Measurements from ENCODE around the gene LRP11. TPM values are rescaled to one million over a fixed set of nuclear protein-coding genes. Genes with fewer than 3 reads are reported as not detected.

Gene LRP11
- total RNA-seq, 1 donor from 2014 or later, result 0.29 TPM

DNA sequence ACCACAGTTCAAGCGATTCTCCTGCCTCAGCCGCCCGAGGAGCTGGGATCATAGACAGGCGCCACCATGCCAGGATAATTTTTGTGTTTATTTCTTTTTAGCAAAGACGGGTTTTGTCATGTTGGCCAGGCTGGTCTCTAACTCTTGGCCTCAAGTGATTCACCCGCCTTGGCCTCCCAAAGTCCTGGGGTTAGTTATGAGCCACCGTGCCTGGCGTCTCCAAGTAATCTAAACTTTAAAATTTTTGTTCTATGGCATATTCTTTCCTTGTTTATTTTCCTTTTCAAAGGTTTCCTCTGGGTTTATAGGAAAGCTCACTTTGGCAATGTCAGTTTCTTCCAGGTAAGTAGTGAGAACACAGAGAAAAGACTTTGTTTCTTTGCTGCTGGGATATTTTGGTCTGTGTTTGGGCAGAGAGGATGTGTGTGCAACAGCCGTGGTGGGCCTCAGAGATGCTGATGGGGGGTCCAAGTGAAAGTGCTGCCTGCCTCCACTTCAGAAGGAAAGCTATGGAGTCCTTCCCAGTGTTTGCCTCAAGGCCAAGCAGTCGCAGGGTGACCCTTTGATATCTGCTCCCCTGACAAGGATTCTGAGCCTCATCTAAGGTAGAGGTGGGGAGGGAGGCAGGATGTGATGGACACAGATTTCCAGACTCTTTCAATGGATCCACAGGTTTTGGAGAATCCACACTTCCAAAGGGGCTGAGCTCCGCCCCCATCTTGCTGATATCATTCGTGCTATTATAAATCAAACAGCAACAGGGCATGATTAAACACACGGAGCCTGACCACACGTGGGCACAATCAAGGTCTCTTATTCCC is 2.3 kb downstream of the LRP11 start:
- no peaks in the 10 kb centered on the region for H3K9me3 Mint-ChIP-seq
- H3K27me3 Mint-ChIP-seq, result peaks cover 29% of the 10 kb centered on the region
- H3K36me3 Mint-ChIP-seq (ENCODE audit: low read depth), result no peaks in the 10 kb centered on the region
- ATAC-seq (ENCODE audit: low read depth) (no peak), DNase-seq (no peak)
- TF ChIP-seq, protein P1, sequence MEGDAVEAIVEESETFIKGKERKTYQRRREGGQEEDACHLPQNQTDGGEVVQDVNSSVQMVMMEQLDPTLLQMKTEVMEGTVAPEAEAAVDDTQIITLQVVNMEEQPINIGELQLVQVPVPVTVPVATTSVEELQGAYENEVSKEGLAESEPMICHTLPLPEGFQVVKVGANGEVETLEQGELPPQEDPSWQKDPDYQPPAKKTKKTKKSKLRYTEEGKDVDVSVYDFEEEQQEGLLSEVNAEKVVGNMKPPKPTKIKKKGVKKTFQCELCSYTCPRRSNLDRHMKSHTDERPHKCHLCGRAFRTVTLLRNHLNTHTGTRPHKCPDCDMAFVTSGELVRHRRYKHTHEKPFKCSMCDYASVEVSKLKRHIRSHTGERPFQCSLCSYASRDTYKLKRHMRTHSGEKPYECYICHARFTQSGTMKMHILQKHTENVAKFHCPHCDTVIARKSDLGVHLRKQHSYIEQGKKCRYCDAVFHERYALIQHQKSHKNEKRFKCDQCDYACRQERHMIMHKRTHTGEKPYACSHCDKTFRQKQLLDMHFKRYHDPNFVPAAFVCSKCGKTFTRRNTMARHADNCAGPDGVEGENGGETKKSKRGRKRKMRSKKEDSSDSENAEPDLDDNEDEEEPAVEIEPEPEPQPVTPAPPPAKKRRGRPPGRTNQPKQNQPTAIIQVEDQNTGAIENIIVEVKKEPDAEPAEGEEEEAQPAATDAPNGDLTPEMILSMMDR (IDR thresholded peaks at IDR 0.05), result no peak
- H3K4me1 Mint-ChIP-seq, result peaks cover 14% of the 10 kb centered on the region
- no peak overlapping the region for H3K27ac Mint-ChIP-seq
- intact Hi-C loops (cut with micrococcal nuclease), result loop anchor here (5.0 to 10.0 kb wide), 2 partner anchors 80 to 143 kb away; partner anchors contain the start of gene ULBP2
- ChIA-PET POLR2A (no interaction called here), CTCF (no interaction called here)
- H3K4me3 Mint-ChIP-seq, result no peak overlapping the region

DNA sequence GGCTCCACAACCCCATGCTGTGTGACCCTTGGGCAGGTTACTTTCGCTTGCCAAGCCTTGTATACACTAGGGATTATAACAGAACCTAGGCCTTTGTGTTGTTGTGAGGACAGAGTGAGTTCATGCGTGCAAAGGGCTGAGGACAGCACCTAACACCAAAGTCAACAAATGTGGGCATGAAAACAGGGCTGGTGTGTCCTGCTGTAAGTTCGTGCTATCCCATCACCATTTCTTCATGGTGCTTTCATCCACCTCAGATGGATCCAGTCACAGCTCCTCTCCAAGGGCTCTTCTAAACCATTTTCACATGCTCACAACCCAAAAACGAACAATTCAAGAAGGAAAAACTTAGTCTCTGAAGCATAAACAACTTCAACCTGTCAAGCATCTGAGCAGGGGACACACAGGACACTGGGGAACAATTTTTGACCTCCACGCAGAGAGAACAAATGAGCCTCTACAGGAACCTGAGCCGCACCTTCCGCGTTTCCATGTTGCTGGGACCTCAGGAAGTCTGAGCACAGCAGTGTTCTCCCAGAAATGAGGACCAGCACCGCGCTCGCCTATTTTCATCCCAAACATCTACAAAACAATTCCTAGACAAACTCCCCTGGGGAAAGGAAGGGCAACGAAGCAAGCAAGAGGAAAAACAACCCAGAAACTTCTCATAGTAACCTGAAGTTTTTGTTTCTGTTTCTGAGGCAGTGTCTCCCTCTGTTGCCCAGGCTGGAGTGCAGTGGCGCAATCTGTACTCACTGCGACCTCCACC is 3.1 kb downstream of the LRP11 start:
- Mint-ChIP-seq H3K4me1 (peaks cover 14% of the 10 kb centered on the region), H3K27ac (no peak overlapping the region), H3K27me3 (peaks cover 29% of the 10 kb centered on the region), H3K36me3 (ENCODE audit: low read depth) (no peaks in the 10 kb centered on the region), H3K9me3 (no peaks in the 10 kb centered on the region), H3K4me3 (no peak overlapping the region)
- DNase-seq (no peak), ATAC-seq (ENCODE audit: low read depth) (no peak)
- ChIA-PET POLR2A (no interaction called here), CTCF (no interaction called here)
- TF ChIP-seq, protein P1 (IDR thresholded peaks at IDR 0.05), result no peak
- intact Hi-C loops (cut with micrococcal nuclease), result loop anchor here (5.0 to 10.0 kb wide), 2 partner anchors 81 to 144 kb away; partner anchors contain the start of gene ULBP2

DNA sequence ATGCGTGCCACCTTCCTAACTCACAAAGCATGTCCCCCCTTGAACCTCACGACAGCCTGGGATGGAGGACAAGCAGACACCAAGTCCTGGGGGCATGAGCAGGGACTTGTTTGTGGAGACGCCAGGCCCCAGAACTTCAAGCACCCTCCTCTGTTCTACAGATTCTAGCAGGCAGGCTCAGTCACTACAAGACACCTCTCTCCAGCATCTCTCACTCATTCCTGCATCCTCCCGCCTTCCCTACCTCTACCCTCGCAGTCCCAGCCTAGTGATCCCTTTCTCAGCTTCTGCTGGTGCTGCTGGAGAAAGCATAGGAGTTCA is 3.7 kb downstream of the LRP11 start:
- Mint-ChIP-seq H3K36me3 (ENCODE audit: low read depth) (no peaks in the 10 kb centered on the region), H3K9me3 (no peaks in the 10 kb centered on the region), H3K27ac (no peak overlapping the region), H3K4me3 (peak overlapping the region; percentile 12), H3K27me3 (peaks cover 29% of the 10 kb centered on the region), H3K4me1 (peaks cover 14% of the 10 kb centered on the region)
- POLR2A ChIA-PET, result no interaction called here
- intact Hi-C loops (cut with micrococcal nuclease), result loop anchor here (5.0 to 10.0 kb wide), 2 partner anchors 82 to 144 kb away; partner anchors contain the start of gene ULBP2
- no peak for ATAC-seq (ENCODE audit: low read depth)
- no peak for DNase-seq
- CTCF ChIA-PET, result no interaction called here
- TF ChIP-seq, protein P1 (IDR thresholded peaks at IDR 0.05), result no peak

DNA sequence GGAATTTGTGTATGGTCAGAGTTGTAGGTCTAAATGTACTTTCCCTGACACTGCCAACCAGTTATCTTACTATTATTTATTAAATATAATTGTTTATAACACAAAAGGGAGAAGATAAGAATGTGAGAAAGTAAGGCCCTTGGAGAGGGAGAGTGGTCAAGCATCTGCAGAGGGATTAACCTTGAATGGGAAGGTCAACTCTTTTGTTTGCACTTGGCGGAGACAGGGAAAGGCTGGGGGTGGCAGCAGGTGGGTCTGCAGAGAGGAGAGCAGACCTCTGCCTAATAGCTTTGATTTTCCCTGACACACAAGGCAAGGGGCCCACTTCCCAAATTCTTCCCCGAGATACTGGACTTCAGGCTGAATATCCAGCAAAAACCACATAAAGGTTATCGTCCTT is 4.2 kb downstream of the LRP11 start:
- H3K4me3 Mint-ChIP-seq, result no peak overlapping the region

More for the DNA sequence above, 4.2 kb downstream of the LRP11 start:
- intact Hi-C loops (cut with micrococcal nuclease), result loop anchor here (5.0 to 10.0 kb wide), 2 partner anchors 82 to 145 kb away; partner anchors contain the start of gene ULBP2
- POLR2A ChIA-PET, result interaction anchor here (0.6 kb wide), 1 partner anchor 141 kb away, joined by 4 read pairs; no protein-coding TSS in a partner anchor
- peaks cover 26% of the 10 kb centered on the region for H3K27me3 Mint-ChIP-seq
- TF ChIP-seq, protein P1 (IDR thresholded peaks at IDR 0.05), result no peak
- no peaks in the 10 kb centered on the region for H3K9me3 Mint-ChIP-seq
- H3K27ac Mint-ChIP-seq, result no peak overlapping the region
- H3K4me1 Mint-ChIP-seq, result peaks cover 11% of the 10 kb centered on the region
- ATAC-seq (ENCODE audit: low read depth), result no peak
- CTCF ChIA-PET, result no interaction called here
- DNase-seq, result no peak
- no peaks in the 10 kb centered on the region for H3K36me3 Mint-ChIP-seq (ENCODE audit: low read depth)
